ENCODE measurements around the gene CASK. TPM values are rescaled to one million over a fixed set of nuclear protein-coding genes. Genes with fewer than 3 reads are reported as not detected.

CASK gene
- total and polyA plus RNA-seq, 4 donors = 3.6 to 14.8 (median 6.2) TPM

- TF ChIP-seq, protein P1, sequence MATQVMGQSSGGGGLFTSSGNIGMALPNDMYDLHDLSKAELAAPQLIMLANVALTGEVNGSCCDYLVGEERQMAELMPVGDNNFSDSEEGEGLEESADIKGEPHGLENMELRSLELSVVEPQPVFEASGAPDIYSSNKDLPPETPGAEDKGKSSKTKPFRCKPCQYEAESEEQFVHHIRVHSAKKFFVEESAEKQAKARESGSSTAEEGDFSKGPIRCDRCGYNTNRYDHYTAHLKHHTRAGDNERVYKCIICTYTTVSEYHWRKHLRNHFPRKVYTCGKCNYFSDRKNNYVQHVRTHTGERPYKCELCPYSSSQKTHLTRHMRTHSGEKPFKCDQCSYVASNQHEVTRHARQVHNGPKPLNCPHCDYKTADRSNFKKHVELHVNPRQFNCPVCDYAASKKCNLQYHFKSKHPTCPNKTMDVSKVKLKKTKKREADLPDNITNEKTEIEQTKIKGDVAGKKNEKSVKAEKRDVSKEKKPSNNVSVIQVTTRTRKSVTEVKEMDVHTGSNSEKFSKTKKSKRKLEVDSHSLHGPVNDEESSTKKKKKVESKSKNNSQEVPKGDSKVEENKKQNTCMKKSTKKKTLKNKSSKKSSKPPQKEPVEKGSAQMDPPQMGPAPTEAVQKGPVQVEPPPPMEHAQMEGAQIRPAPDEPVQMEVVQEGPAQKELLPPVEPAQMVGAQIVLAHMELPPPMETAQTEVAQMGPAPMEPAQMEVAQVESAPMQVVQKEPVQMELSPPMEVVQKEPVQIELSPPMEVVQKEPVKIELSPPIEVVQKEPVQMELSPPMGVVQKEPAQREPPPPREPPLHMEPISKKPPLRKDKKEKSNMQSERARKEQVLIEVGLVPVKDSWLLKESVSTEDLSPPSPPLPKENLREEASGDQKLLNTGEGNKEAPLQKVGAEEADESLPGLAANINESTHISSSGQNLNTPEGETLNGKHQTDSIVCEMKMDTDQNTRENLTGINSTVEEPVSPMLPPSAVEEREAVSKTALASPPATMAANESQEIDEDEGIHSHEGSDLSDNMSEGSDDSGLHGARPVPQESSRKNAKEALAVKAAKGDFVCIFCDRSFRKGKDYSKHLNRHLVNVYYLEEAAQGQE (IDR thresholded peaks at IDR 0.05) = no peak
- TF ChIP-seq NR2F2 (IDR thresholded peaks at IDR 0.05) (no peak), JUND (IDR thresholded peaks at IDR 0.05) (no peak), RAD21 (IDR thresholded peaks at IDR 0.05) (no peak), YY1 (IDR thresholded peaks at IDR 0.05) (no peak), HNF4G (IDR thresholded peaks at IDR 0.05) (no peak), RXRA (IDR thresholded peaks at IDR 0.05) (no peak)
- TF ChIP-seq, protein P2, sequence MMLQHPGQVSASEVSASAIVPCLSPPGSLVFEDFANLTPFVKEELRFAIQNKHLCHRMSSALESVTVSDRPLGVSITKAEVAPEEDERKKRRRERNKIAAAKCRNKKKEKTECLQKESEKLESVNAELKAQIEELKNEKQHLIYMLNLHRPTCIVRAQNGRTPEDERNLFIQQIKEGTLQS (IDR thresholded peaks at IDR 0.05) = no peak
Measured at GRCh38 chrX:41695426-41695825, 227.9 kb downstream of the CASK start (continued).

DNA sequence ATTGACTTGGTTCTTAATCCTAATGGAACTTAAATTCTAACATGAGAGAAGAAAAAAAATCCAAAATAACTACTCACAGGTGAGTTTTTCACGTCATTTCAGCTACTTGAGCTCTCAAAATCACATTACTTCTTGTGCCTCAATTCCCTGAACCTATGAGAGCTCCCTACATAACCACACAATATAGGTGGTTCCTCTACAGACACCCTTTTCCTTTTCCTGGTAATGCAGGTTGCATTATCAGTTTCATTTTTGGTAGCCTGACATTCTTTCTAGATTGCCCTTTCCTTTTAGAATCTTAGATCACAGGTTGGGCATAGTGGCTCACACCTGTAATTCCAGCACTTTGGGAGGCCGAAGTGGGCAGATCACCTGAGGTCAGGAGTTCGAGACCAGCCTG is 230.3 kb downstream of the CASK start:
- Histone ChIP-seq H3K4me3 (ENCODE audit: low read depth in 1 of 3, low read length in 3 of 3) (no peak overlapping the region), H3K27me3 (ENCODE audit: control insufficient read depth in 4 of 4, insufficient read depth in 4 of 4, low read length in 3 of 4) (no peaks in the 10 kb centered on the region), H3K9me3 (ENCODE audit: control insufficient read depth in 4 of 4, low read length in 3 of 4) (no peaks in the 10 kb centered on the region), H3K36me3 (ENCODE audit: control insufficient read depth in 4 of 4, insufficient read depth in 3 of 4, low read depth in 1 of 4, low read length in 3 of 4) (no peaks in the 10 kb centered on the region), H3K27ac (ENCODE audit: low read depth in 1 of 2, low read length in 2 of 2) (no peak overlapping the region), H3K9ac (ENCODE audit: low read depth in 1 of 2, low read length in 2 of 2) (no peak overlapping the region), H3K4me1 (ENCODE audit: control insufficient read depth in 4 of 4, insufficient read depth in 4 of 4, low read length in 3 of 4) (peaks cover 0 to 1% (median 0%) of the 10 kb centered on the region in 4 donors)
- TF ChIP-seq, protein P1 (IDR thresholded peaks at IDR 0.05) = no peak
- no peak for TF ChIP-seq GABPA (IDR thresholded peaks at IDR 0.05 in 1 of 2, conservative IDR thresholded peaks at IDR 0.05 in 1 of 2)
- no peak for TF ChIP-seq JUND (IDR thresholded peaks at IDR 0.05)
- no peak for TF ChIP-seq SP1 (IDR thresholded peaks at IDR 0.05)
- TF ChIP-seq FOXA1 (IDR thresholded peaks at IDR 0.05) = no peak
- no peak for TF ChIP-seq FOXA2 (IDR thresholded peaks at IDR 0.05)
- TF ChIP-seq, protein P2 (IDR thresholded peaks at IDR 0.05) = no peak
- no peak for TF ChIP-seq TAF1 (conservative IDR thresholded peaks at IDR 0.05)
- 91% methylated on average over 3 of the region's 3 CpGs for WGBS
- no peak for DNase-seq (ENCODE audit: low spot score)

- DNase-seq (ENCODE audit: low spot score) = no peak
- Histone ChIP-seq H3K4me3 (ENCODE audit: low read depth in 1 of 3, low read length in 3 of 3) (no peak overlapping the region), H3K4me1 (ENCODE audit: control insufficient read depth in 4 of 4, insufficient read depth in 4 of 4, low read length in 3 of 4) (peaks cover 0 to 1% (median 0%) of the 10 kb centered on the region in 4 donors), H3K27me3 (ENCODE audit: control insufficient read depth in 4 of 4, insufficient read depth in 4 of 4, low read length in 3 of 4) (peaks cover 0 to 1% (median 0%) of the 10 kb centered on the region in 4 donors), H3K9me3 (ENCODE audit: control insufficient read depth in 4 of 4, low read length in 3 of 4) (no peaks in the 10 kb centered on the region), H3K9ac (ENCODE audit: low read depth in 1 of 2, low read length in 2 of 2) (no peak overlapping the region), H3K27ac (ENCODE audit: low read depth in 1 of 2, low read length in 2 of 2) (no peak overlapping the region), H3K36me3 (ENCODE audit: control insufficient read depth in 4 of 4, insufficient read depth in 3 of 4, low read depth in 1 of 4, low read length in 3 of 4) (no peaks in the 10 kb centered on the region)
- WGBS = 76% methylated on average over 1 of the region's 1 CpG
- TF ChIP-seq FOXA1 (IDR thresholded peaks at IDR 0.05) = no peak
- TF ChIP-seq RXRA (IDR thresholded peaks at IDR 0.05) = no peak
- TF ChIP-seq, protein P1 (IDR thresholded peaks at IDR 0.05) = no peak
- no peak for TF ChIP-seq TAF1 (conservative IDR thresholded peaks at IDR 0.05)
- no peak for TF ChIP-seq HNF4A (conservative IDR thresholded peaks at IDR 0.05)
Measured at GRCh38 chrX:41692162-41692749, 231.1 kb downstream of the CASK start.
